GM12872 (cell line): ENCODE measurements around the gene MPC1.

Experiments
- CTCF ChIP-seq: IDR thresholded peaks from 3 replicates; pipeline ENCODE4 v1.5.1; 2011; ENCODE audit warnings: low read depth, mild to moderate bottlenecking, low read length, moderate library complexity; ENCODE audit not compliant: insufficient read depth

The MPC1 gene

GRCh38 chr6:166370489-166370888, 12.3 kb downstream of the MPC1 start:
- TF ChIP-seq CTCF: no peak

- no peak for TF ChIP-seq CTCF
Observed at GRCh38 chr6:166369782-166370181, 13.0 kb downstream of the MPC1 start.

GRCh38 chr6:166366921-166367320, 15.8 kb downstream of the MPC1 start:
- TF ChIP-seq CTCF: no peak

GRCh38 chr6:166365806-166366205, 16.9 kb downstream of the MPC1 start:
- no peak for TF ChIP-seq CTCF

GRCh38 chr6:166365221-166365620, 17.5 kb downstream of the MPC1 start:
- TF ChIP-seq CTCF: no peak

- TF ChIP-seq CTCF: no peak
Observed at GRCh38 chr6:166364456-166364855, 18.3 kb downstream of the MPC1 start.

- no peak for TF ChIP-seq CTCF
Observed at GRCh38 chr6:166361077-166361429, 21.7 kb downstream of the MPC1 start.
